SU-DHL-6 (cell line): ENCODE data around the gene ITPA.

Experiments used
- EZH2phosphoT487 ChIP-seq: fragments of 200-600 bp; sonication (generic), shearing (Covaris generic); conservative IDR thresholded peaks from 2 replicates; pipeline ENCODE4 v1.6.1; 2018; ENCODE audit warnings: mild to moderate bottlenecking, antibody characterized with exemption, low read length, moderate library complexity, mixed read lengths
- TF ChIP-seq, protein P1 (sequence below): fragments of 200-600 bp; sonication (generic); IDR thresholded peaks from one replicate; pipeline ENCODE4 v1.5.1; 2017; ENCODE audit warnings: antibody characterized with exemption, mild to moderate bottlenecking, low read length, moderate library complexity; ENCODE audit not compliant: insufficient read depth, poor library complexity, severe bottlenecking

DNA sequence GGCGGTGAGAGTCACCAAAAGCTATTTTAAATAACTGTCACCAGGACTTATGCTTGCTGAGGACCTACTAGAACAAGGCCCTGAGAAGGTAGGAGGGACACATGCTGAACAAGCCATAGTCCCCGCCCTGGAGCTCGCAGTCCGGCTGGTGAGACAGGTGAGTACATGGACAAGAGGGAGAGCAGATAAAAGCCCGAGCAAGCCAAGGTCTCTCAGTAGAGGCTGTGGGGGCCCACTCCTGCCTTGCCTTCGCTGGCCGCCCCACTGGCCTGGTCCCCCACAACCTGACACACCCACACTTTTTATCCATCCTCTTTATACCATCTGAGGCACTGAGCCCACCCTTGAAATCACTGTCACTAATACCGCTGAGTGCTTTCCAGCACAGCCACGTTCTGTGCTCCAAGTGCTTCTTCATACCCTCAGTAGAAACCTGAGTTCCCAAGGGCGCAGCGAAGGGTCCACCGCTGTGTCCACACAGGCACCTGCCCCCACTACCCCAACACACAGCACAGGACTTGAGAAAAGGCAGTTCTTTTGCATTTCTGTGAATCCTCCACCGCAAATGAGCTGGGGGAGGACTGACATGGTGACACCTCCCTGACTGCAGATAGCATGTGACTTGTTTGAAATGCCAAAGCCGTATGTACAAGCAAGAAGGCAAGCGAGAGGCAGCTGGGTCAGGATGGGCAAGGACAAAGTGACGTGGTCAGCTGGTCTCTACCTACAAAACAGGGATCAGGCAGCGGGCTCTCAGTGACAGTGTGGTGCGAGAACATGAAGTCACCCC is 16.9 kb upstream of the ITPA start:
- TF ChIP-seq, protein P1, sequence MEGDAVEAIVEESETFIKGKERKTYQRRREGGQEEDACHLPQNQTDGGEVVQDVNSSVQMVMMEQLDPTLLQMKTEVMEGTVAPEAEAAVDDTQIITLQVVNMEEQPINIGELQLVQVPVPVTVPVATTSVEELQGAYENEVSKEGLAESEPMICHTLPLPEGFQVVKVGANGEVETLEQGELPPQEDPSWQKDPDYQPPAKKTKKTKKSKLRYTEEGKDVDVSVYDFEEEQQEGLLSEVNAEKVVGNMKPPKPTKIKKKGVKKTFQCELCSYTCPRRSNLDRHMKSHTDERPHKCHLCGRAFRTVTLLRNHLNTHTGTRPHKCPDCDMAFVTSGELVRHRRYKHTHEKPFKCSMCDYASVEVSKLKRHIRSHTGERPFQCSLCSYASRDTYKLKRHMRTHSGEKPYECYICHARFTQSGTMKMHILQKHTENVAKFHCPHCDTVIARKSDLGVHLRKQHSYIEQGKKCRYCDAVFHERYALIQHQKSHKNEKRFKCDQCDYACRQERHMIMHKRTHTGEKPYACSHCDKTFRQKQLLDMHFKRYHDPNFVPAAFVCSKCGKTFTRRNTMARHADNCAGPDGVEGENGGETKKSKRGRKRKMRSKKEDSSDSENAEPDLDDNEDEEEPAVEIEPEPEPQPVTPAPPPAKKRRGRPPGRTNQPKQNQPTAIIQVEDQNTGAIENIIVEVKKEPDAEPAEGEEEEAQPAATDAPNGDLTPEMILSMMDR, result no peak
- no peak for TF ChIP-seq EZH2phosphoT487
